NCI-H748 treated with DMSO at 0.1 percent for 48 hours (cell line): Measurements from ENCODE around the gene IGSF3.
"Not testable (repeated sequence)": the region's sequence is repeated elsewhere in the genome, so short reads cannot be mapped to it uniquely, and the experiment has no call there.

Source experiments
- DNase-seq: peaks from one replicate; lab custom pipeline; 2025; lab: John Stamatoyannopoulos, UW

IGSF3 gene

DNA sequence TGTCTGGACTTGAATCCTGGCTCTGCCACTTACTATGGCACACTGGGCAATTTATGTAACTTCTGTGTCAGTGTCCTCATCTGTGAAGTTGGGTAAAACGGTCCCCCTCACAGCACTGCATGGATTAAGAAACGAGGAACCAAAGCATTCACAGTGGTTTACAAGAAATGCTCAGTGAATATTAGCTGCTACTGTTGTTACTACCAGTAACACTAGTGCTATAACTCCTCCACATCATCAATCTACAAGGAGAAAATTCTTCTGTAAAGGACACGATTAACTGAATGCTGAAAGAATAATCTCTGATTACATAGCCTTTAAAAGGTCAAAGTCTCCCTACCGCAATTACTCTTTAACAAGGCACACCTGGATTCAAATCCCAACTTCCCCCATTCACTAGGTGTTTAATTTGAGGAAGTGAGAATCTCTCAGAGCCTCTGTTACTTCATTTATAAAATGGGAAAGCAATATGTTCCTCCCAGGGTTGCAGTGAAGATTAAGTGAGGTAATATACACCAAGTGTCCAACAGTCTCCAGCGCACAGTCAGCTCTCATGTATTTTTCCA, 70.7 kb downstream of the IGSF3 start:
- not testable (repeated sequence) for DNase-seq

GRCh38 chr1:116595946-116596741, 71.4 kb downstream of the IGSF3 start:
- DNase-seq, result not testable (repeated sequence)

DNA sequence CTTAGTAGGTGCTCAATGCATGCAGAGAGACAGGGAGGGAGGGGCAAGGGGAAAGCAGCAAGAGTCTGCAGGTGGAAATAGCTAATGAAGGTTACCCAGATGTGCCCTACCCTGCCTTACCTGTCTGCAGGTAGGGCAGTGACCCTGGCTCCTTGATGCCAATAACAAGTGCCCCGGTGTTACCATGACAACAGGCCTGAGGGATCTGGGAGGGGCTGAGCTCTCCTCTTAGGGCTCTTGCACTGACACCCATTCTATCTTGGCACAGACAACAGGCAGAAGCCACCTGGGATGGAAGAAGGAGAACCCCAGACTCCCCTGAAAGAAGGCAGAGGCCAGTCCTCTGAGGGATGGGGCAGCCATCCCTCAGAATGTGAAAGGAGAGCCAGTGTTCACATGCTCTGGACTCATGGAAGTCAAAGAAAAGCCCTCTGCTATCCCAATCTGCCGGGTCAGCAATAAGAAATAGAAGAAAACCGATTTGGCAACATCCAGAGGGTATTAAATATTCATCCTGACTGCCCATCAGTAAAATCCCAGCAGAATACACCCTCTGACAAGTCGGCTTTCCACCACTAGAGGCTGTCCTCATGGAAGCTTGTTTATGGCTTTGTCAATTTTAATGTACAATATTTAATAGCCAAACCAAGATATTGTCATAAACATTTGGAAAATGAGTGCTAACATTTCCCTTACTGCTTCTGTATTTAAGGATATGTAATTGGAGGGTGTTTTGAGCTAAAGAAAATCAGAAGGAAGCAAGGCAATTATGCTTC, 72.3 kb downstream of the IGSF3 start:
- not testable (repeated sequence) for DNase-seq

- DNase-seq, result not testable (repeated sequence)
These were observed 73.6 kb downstream of the IGSF3 start for GRCh38 chr1:116593977-116594376.

GRCh38 chr1:116593401-116593800, 74.1 kb downstream of the IGSF3 start:
- DNase-seq, result not testable (repeated sequence)

GRCh38 chr1:116591951-116592605, 75.5 kb downstream of the IGSF3 start:
- DNase-seq, result not testable (repeated sequence)

GRCh38 chr1:116591006-116591950, 76.3 kb downstream of the IGSF3 start:
- not testable (repeated sequence) for DNase-seq

DNA sequence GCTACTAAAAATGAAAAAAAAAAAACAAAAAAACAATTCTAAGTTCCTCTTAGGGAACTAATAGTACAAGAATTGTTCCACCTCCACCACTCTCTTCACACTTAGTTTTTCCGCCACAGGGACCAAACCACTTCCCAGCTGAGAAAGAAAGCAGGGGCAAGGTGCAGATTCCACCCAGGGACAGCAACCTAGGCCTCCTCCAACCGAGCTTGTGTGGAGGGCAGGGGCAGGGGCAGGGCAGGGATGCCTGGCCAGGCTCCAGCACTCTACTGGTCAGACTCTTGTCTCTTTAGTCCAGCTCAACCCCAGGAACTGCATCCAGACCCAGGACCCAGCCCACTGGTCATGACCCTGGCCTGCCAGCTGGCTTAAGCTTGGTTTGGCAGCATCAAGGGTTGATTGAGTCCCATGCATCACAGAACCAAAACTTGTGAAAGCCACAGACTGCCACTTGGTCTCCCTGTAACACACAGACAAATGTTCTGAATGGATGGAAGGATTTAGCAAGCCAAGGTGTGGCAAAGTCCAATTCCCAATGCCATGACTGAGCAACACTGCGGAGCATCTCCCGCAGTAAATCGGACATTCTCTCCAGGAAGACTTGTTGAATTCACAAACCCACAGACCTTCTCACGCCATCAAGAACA, 77.1 kb downstream of the IGSF3 start:
- not testable (repeated sequence) for DNase-seq

DNA sequence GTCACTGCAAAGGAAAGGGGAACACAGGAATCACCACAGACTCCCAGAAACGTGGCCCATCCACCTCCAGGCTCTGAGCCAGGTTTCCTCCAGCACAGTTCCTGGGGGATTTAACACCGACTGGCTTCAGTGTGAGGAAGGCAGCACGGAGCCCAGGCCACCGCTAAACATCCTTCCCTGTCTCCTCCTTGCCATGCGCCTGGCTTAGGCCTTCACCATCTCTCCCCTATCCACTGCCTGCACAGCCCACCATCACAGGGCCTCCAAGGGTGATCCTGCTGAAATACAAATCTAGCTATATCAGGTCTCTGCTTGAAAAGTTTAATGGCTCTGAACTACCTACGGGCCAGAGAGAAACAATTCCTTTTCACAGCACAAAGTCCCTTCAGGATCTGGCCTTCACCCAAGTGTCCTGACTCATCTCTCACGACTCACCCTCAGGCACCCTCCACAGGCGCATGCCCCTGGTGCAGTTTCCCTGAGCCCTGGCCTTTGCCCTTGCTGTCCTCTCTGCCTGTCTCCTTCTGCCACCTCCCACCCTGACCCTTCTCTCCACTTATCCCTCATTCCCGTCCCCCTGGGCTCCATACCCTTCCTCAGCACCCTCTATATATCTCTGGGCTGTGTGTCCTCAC, 78.3 kb downstream of the IGSF3 start:
- DNase-seq, result not testable (repeated sequence)

GRCh38 chr1:116587501-116588227, 79.9 kb downstream of the IGSF3 start:
- no peak for DNase-seq

DNA sequence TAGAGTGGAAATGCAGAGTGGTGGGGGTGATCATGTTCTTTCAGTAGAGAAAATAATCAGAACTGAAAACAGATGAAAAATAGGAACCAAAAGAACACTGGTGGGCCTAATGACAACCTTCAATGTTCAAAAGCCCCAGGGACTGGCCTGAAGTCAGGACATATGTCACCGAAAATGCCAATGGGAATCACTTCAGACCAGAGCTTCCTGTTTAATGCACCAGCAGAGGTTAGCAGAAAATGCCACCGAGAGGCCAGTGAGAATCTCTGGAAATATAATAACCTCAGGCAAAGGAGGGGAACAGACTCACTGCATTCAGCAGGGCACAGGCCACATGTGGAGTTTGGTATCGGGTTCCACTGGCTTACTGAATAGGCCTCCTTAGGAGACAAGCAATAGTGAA, 80.8 kb downstream of the IGSF3 start:
- no peak for DNase-seq

DNA sequence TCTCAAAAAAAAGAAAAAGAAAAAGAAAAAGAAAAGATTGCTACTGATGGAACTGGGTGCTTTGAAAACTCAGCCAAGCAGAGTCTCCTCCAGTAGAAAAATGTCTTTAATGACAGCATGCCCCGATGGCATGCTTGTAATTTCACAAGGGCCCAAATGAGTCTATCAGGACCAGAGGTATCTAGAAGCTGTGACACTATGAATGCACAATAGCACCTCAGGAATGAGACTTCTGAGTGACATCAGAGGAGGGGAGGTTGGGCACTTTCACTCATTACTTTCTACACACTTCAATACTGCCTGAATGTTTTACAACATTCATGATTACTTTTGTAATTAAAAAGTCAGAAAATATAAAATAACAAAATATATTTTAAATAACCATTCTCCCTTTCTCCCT, 81.6 kb downstream of the IGSF3 start:
- DNase-seq, result no peak

GRCh38 chr1:116581323-116581885, 86.1 kb downstream of the IGSF3 start:
- DNase-seq, result no peak

- no peak for DNase-seq
These were observed 86.8 kb downstream of the IGSF3 start for GRCh38 chr1:116580446-116581322.

DNA sequence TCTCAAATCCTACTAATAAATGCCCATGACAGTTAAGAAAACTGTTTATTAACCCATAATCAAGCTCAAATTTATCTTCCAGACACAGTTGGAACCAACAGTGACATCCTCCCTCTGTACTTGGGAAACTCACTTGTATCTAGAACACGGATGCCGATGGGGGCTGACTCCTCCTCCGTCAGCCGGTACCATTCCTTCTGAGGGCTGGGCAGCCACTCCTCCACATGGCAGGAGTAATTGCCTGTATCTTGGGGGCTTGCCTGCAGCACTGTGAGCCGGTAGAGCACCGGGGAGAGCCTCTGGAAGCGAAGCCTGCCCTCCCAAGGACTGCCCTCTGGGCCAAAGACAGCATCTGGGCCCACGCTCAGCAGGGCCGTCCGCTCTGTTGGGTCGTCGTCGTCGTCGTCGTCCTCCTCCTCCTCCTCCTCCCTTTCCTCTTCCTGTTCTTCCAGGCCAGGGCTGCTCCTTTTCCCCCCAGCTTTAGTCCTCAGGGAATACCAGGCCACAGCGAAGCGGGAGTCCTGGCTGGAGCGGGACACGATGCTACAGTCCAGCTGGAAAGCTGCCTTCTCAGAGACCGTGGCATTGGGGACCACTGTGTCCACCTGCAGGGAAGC, 88.2 kb downstream of the IGSF3 start:
- DNase-seq, result no peak

DNA sequence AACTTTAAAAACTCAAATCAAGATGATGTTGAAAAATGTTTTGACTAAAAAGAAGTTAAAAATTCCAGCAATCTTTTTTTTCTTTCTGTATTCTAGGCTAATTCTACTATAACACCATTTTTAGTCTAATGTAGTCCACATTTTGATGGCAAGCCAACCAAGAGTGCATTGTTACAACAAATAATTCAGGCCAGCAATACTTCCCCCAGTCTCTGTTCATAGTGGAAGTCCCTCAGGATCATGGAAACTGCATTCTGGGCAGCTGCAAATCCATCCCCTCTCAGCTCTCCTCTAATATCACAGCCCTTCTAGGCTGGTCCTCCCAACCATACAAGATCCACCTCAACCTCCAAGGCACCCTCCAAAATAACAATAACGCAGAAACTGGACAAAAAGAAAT, 89.0 kb downstream of the IGSF3 start:
- no peak for DNase-seq

- no peak for DNase-seq
These were observed 89.7 kb downstream of the IGSF3 start for GRCh38 chr1:116577759-116578314.
